Measurements from ENCODE around the gene TJP2.
"Not testable (repeated sequence)": the region's sequence is repeated elsewhere in the genome, so short reads cannot be mapped to it uniquely, and the experiment has no call there.

Gene TJP2

GRCh38 chr9:69293156-69293555 is 119.1 kb downstream of the TJP2 start:
- no peak for DNase-seq (ENCODE audit: low spot score)

- no peak for DNase-seq (ENCODE audit: low spot score)
These were observed 121.9 kb downstream of the TJP2 start for GRCh38 chr9:69295872-69296552.

- no peak for DNase-seq (ENCODE audit: low spot score)
These were observed 123.4 kb downstream of the TJP2 start for GRCh38 chr9:69297300-69297980.

GRCh38 chr9:69299315-69299714 is 125.2 kb downstream of the TJP2 start:
- DNase-seq (ENCODE audit: low spot score): no peak

- DNase-seq (ENCODE audit: low spot score): no peak
These were observed 125.7 kb downstream of the TJP2 start for GRCh38 chr9:69299826-69300225.

- DNase-seq (ENCODE audit: low spot score): no peak
These were observed 129.3 kb downstream of the TJP2 start for GRCh38 chr9:69303331-69303730.

GRCh38 chr9:69306895-69307445 is 132.9 kb downstream of the TJP2 start:
- not testable (repeated sequence) for DNase-seq (ENCODE audit: low spot score)

- no peak for DNase-seq (ENCODE audit: low spot score)
These were observed 133.5 kb downstream of the TJP2 start for GRCh38 chr9:69307446-69308205.

GRCh38 chr9:69308206-69308931 is 134.3 kb downstream of the TJP2 start:
- DNase-seq (ENCODE audit: low spot score): no peak

- DNase-seq (ENCODE audit: low spot score): no peak
These were observed 139.1 kb downstream of the TJP2 start for GRCh38 chr9:69313175-69313574.

GRCh38 chr9:69314547-69314946 is 140.5 kb downstream of the TJP2 start:
- DNase-seq (ENCODE audit: low spot score): no peak

GRCh38 chr9:69317081-69317480 is 143.0 kb downstream of the TJP2 start:
- DNase-seq (ENCODE audit: low spot score): no peak

- no peak for DNase-seq (ENCODE audit: low spot score)
These were observed 143.8 kb downstream of the TJP2 start for GRCh38 chr9:69317894-69318293.

- no peak for DNase-seq (ENCODE audit: low spot score)
These were observed 145.4 kb downstream of the TJP2 start for GRCh38 chr9:69319324-69320025.

- no peak for DNase-seq (ENCODE audit: low spot score)
These were observed 148.2 kb downstream of the TJP2 start for GRCh38 chr9:69322256-69322655.

- no peak for DNase-seq (ENCODE audit: low spot score)
These were observed 149.8 kb downstream of the TJP2 start for GRCh38 chr9:69323861-69324260.
